HFFc6 (cell line): ENCODE measurements around the gene DST. TPM values are rescaled to one million over a fixed set of nuclear protein-coding genes. Genes with fewer than 3 reads are reported as not detected.

Experiments used
- DNase-seq: peaks from one replicate; pipeline ENCODE4 v3.0.0-alpha.2; 2018
- H3K27ac Mint-ChIP-seq: 2 replicates; pipeline ENCODE4 v1.8.0; 2020; ENCODE audit warnings: mild to moderate bottlenecking, mixed read lengths
- H3K27me3 Mint-ChIP-seq: 2 replicates; pipeline ENCODE4 v1.8.0; 2021; ENCODE audit warnings: mild to moderate bottlenecking, moderate library complexity, mixed read lengths; ENCODE audit not compliant: insufficient read depth
- H3K36me3 Mint-ChIP-seq: 2 replicates; pipeline ENCODE4 v1.8.0; 2021; ENCODE audit warnings: low read depth, mixed read lengths
- H3K4me1 Mint-ChIP-seq: 2 replicates; pipeline ENCODE4 v1.8.0; 2020; ENCODE audit warnings: low read depth, mixed read lengths
- H3K4me3 Mint-ChIP-seq: 2 replicates; pipeline ENCODE4 v1.8.0; 2020; ENCODE audit warnings: mild to moderate bottlenecking, moderate library complexity, mixed read lengths
- H3K9me3 Mint-ChIP-seq: 2 replicates; pipeline ENCODE4 v1.8.0; 2020; ENCODE audit warnings: mild to moderate bottlenecking, mixed read lengths
- CTCF ChIP-seq: fragments of 200-600 bp; sonication (generic); IDR thresholded peaks from 2 replicates; pipeline ENCODE4 v1.5.0; 2021; ENCODE audit warnings: antibody characterized with exemption, mild to moderate bottlenecking
- total RNA-seq, 6 experiments: library from RNA; stranded (reverse); fragmentation: NEBNext Ultra II Directional; extraction: Animal tissue kit (Norgen Biotek cat#: 25700); gene quantifications; 2 replicates in 1 of 6; 3 replicates in 5 of 6; pipeline ENCODE4 v1.2.3, GENCODE V29; 2021

Gene DST
- total RNA-seq, 6 experiments from 2014 or later = 246 to 408 (median 279) TPM

- peaks cover 3% of the 10 kb centered on the region; the same call in 1 of the 2 replicates for H3K9me3 Mint-ChIP-seq
- H3K36me3 Mint-ChIP-seq = peaks cover 58% of the 10 kb centered on the region
- peaks cover 89% of the 10 kb centered on the region for H3K4me1 Mint-ChIP-seq
- TF ChIP-seq CTCF = no peak
- peak overlapping the region; percentile 88 for H3K4me3 Mint-ChIP-seq
- peak overlapping the region; percentile 92 for H3K27ac Mint-ChIP-seq
- H3K27me3 Mint-ChIP-seq = no peaks in the 10 kb centered on the region; the same call in none of the 2 replicates
- no peak for DNase-seq
Observed at GRCh38 chr6:56689114-56689513, 46.4 kb upstream of the DST start.

DNA sequence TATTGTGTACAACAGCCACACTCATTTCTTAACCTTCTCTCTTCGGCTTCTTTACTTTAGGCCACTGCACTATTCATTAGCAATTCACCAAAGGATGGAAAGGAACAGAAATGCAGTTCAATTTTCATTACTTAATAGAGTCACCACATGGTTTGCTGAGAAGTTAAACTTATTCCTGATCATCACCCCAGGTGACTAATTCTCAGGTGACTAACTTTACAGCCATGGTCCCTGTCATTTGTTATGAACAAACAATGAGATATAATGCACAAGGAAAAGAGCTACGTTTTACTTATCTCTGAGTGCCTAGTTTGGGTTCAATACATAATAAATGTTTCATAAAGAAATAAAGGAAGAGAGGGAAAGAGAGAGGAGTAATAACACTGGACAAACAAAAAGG lies 45.8 kb upstream of the DST start:
- TF ChIP-seq CTCF = no peak
- Mint-ChIP-seq H3K9me3 (peaks cover 3% of the 10 kb centered on the region; the same call in 1 of the 2 replicates), H3K4me1 (peaks cover 89% of the 10 kb centered on the region), H3K27ac (peak overlapping the region; percentile 92), H3K36me3 (peaks cover 58% of the 10 kb centered on the region), H3K4me3 (peak overlapping the region; percentile 88), H3K27me3 (no peaks in the 10 kb centered on the region; the same call in none of the 2 replicates)
- peak; percentile 34 for DNase-seq

DNA sequence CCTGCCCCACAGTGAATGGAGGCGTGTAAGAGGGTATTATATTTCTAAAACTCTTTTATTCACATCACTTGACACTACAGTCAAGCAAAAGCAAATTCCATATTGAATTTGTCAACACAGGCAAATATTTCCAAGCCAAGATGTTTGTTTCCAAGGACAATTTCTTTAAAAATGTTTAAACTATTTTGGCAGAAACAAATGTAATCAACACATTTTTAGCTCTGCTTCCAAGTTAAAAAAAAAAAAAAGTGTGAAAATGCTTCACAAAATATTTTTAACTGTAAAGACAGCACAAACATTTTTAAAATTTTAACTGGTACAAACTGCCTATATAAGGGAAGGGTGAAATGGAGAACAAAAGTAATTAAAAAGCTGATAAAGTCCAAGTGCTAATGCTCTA lies 44.9 kb upstream of the DST start:
- H3K4me3 Mint-ChIP-seq = peak overlapping the region; percentile 88
- peak overlapping the region; percentile 44 for H3K27ac Mint-ChIP-seq
- TF ChIP-seq CTCF = no peak
- H3K27me3 Mint-ChIP-seq = no peaks in the 10 kb centered on the region; the same call in none of the 2 replicates
- H3K9me3 Mint-ChIP-seq = no peaks in the 10 kb centered on the region
- no peak for DNase-seq
- H3K36me3 Mint-ChIP-seq = peaks cover 50% of the 10 kb centered on the region
- peaks cover 89% of the 10 kb centered on the region for H3K4me1 Mint-ChIP-seq

- H3K4me1 Mint-ChIP-seq = peaks cover 88% of the 10 kb centered on the region
Observed at GRCh38 chr6:56686429-56686828, 43.7 kb upstream of the DST start.

GRCh38 chr6:56685994-56686393 lies 43.3 kb upstream of the DST start:
- H3K27ac Mint-ChIP-seq = peak overlapping the region; percentile 82
- peaks cover 88% of the 10 kb centered on the region for H3K4me1 Mint-ChIP-seq
- H3K9me3 Mint-ChIP-seq = no peaks in the 10 kb centered on the region
- no peak for TF ChIP-seq CTCF
- H3K4me3 Mint-ChIP-seq = peak overlapping the region; percentile 53
- peaks cover 39% of the 10 kb centered on the region for H3K36me3 Mint-ChIP-seq
- H3K27me3 Mint-ChIP-seq = no peaks in the 10 kb centered on the region; the same call in none of the 2 replicates
- no peak for DNase-seq

More at GRCh38 chr6:56686429-56686828, 43.7 kb upstream of the DST start:
- TF ChIP-seq CTCF = no peak
- Mint-ChIP-seq H3K4me3 (peak overlapping the region; percentile 53), H3K9me3 (no peaks in the 10 kb centered on the region), H3K36me3 (peaks cover 39% of the 10 kb centered on the region), H3K27ac (peak overlapping the region; percentile 52), H3K27me3 (no peaks in the 10 kb centered on the region; the same call in none of the 2 replicates)
- DNase-seq = no peak
